ENCODE measurements around the gene PEX5. TPM values are rescaled to one million over a fixed set of nuclear protein-coding genes. Genes with fewer than 3 reads are reported as not detected.
"Not testable (repeated sequence)": the region's sequence is repeated elsewhere in the genome, so short reads cannot be mapped to it uniquely, and the experiment has no call there.

Gene PEX5
- total RNA-seq, 2 experiments from 2014 or later: 19.1 to 21.0 TPM

DNA sequence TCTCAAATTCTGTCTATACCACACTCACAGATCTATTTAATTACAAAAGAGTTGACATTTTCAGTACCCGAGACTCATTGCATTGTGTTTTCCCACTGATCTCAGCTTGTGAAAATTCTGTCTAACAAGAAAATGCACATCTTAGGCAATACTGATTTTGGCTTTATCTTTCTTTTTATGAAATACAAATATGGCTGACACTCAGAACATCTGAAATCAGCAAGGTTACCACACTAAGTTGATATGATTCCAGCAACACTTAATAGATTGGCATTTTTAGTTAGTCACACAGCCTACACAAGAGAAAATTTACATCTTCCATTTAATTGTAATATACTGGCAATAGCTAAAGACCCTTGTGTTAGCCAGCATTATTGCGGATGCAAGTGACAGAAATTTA lies 40.3 kb downstream of the PEX5 start:
- H3K27me3 Mint-ChIP-seq (ENCODE audit: low read depth): peaks cover 30% of the 10 kb centered on the region
- POLR2A ChIA-PET: no interaction called here
- H3K4me3 Mint-ChIP-seq: no peak overlapping the region
- no peak overlapping the region for H3K27ac Mint-ChIP-seq
- no peaks in the 10 kb centered on the region for H3K36me3 Mint-ChIP-seq (ENCODE audit: low read depth)
- H3K9me3 Mint-ChIP-seq (ENCODE audit: insufficient read depth): no peaks in the 10 kb centered on the region
- DNase-seq: no peak
- CTCF ChIA-PET: no interaction called here
- H3K4me1 Mint-ChIP-seq (ENCODE audit: low read depth): no peaks in the 10 kb centered on the region
- no peak for ATAC-seq

DNA sequence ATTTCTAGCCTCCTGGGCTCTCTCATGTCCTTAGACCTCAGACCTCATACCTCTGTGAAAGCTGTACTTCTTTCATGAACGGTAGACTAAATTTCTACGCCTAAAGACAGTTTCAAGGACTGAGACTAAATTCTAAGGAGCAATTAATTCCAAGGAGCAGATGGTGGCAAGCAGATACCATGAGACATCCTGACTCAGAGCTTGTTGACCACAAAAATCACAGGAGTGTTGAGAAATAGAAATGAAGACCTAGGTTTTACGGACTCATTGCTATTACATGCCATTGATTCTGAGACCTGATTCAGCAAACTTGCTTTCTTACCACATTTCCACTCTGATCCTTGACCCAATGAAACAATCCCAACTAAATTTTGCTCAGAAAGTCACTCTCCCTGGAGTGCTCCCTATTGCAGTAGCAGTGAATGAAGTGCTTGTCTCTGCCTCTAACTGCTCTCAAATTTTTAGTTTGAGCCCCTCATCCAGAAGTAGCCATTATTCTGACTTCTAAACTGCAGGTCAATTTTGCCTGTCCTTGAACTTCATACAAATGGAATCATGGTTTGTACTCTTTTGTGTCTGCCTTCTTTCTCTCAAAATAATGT lies 52.0 kb downstream of the PEX5 start:
- no peak for DNase-seq
- ChIA-PET POLR2A (no interaction called here), CTCF (no interaction called here)
- no peak for ATAC-seq
- H3K4me3 Mint-ChIP-seq: no peak overlapping the region
- peaks cover 5% of the 10 kb centered on the region for H3K4me1 Mint-ChIP-seq (ENCODE audit: low read depth)
- H3K27ac Mint-ChIP-seq: no peak overlapping the region
- no peaks in the 10 kb centered on the region for H3K36me3 Mint-ChIP-seq (ENCODE audit: low read depth)
- peaks cover 7% of the 10 kb centered on the region for H3K9me3 Mint-ChIP-seq (ENCODE audit: insufficient read depth)
- peaks cover 20% of the 10 kb centered on the region for H3K27me3 Mint-ChIP-seq (ENCODE audit: low read depth)

GRCh38 chr12:7242176-7243101 lies 53.0 kb downstream of the PEX5 start:
- no peaks in the 10 kb centered on the region for H3K36me3 Mint-ChIP-seq (ENCODE audit: low read depth)
- no peak for ATAC-seq
- DNase-seq: no peak
- H3K27me3 Mint-ChIP-seq (ENCODE audit: low read depth): peaks cover 16% of the 10 kb centered on the region
- peaks cover 5% of the 10 kb centered on the region for H3K4me1 Mint-ChIP-seq (ENCODE audit: low read depth)
- H3K27ac Mint-ChIP-seq: no peak overlapping the region
- H3K4me3 Mint-ChIP-seq: no peak overlapping the region
- H3K9me3 Mint-ChIP-seq (ENCODE audit: insufficient read depth): peaks cover 7% of the 10 kb centered on the region
- ChIA-PET CTCF (no interaction called here), POLR2A (no interaction called here)

DNA sequence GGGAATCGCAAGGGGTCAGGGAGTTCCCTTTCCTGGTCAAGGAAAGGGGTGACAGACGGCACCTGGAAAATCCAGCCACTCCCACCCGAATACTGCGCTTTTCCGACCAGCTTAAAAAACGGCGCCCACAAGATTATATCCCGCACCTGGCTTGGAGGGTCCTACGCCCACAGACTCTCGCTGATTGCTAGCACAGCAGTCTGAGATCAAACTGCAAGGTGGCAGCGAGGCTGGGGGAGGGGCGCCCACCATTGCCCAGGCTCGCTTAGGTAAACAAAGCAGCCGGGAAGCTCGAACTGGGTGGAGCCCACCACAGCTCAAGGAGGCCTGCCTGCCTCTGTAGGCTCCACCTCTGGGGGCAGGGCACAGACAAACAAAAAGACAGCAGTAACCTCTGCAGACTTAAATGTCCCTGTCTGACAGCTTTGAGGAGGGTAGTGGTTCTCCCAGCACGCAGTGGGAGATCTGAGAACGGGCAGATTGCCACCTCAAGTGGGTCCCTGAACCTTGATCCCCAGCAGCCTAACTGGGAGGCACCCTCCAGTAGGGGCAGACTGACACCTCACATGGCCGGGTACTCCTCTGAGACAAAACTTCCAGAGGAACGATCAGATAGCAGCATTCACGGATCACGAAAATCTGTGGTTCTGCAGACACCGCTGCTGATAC lies 62.0 kb downstream of the PEX5 start:
- H3K4me1 Mint-ChIP-seq (ENCODE audit: low read depth); H3K9me3 Mint-ChIP-seq (ENCODE audit: insufficient read depth); H3K27ac Mint-ChIP-seq; DNase-seq; POLR2A ChIA-PET; H3K4me3 Mint-ChIP-seq; CTCF ChIA-PET; ATAC-seq; H3K27me3 Mint-ChIP-seq (ENCODE audit: low read depth); H3K36me3 Mint-ChIP-seq (ENCODE audit: low read depth): not testable (repeated sequence)

DNA sequence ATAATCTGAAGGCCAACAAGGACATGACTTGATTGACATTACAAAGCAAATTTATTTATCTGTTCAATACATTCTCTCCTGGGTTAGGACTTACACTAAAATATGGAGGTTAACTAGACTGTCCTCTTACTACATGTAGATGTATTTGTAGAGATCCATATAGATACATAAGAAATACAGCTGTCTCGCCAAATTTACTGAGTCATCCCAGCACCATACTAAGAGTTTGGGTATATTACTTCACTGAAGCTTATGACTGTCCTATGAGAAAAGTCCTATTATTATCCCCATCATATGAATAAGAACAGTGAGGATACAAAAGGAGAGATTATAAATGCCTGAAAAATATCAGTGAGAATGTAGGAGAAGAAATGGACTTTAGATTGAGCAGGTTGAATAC lies 69.6 kb downstream of the PEX5 start:
- H3K36me3 Mint-ChIP-seq (ENCODE audit: low read depth): no peaks in the 10 kb centered on the region
- CTCF ChIA-PET: interaction anchor here (1.2 kb wide), 1 partner anchor 13 kb away, joined by 3 read pairs; no protein-coding TSS in a partner anchor
- H3K4me1 Mint-ChIP-seq (ENCODE audit: low read depth): no peaks in the 10 kb centered on the region
- ATAC-seq (no peak), DNase-seq (no peak)
- H3K4me3 Mint-ChIP-seq: no peak overlapping the region
- no peaks in the 10 kb centered on the region for H3K9me3 Mint-ChIP-seq (ENCODE audit: insufficient read depth)
- H3K27ac Mint-ChIP-seq: no peak overlapping the region
- H3K27me3 Mint-ChIP-seq (ENCODE audit: low read depth): peaks cover 12% of the 10 kb centered on the region
- POLR2A ChIA-PET: no interaction called here

Other genes starting within 250 kb of the PEX5 start
- gene RNU7-1, start 245.9 kb upstream of the PEX5 start, total RNA-seq: not detected
- gene C12orf57, start 245.7 kb upstream of the PEX5 start, total RNA-seq: 100 to 1,000 TPM; 184 to 185 TPM
- 100 to 1,000 TPM; 354 to 397 TPM for gene PTPN6, start 238.3 kb upstream of the PEX5 start, total RNA-seq
- 100 to 1,000 TPM; 226 to 236 TPM for gene PHB2, start 219.0 kb upstream of the PEX5 start, total RNA-seq
- 10 to 100 TPM; 54.9 to 58.7 TPM for gene EMG1, start 218.8 kb upstream of the PEX5 start, total RNA-seq
- gene LPCAT3, start 171.2 kb upstream of the PEX5 start, total RNA-seq: 10 to 100 TPM; 37.3 to 40.3 TPM
- gene C1S, start 129.0 kb upstream of the PEX5 start, total RNA-seq: under 1 TPM; 0.50 to 0.90 TPM
- gene C1R, start 97.2 kb upstream of the PEX5 start, total RNA-seq: 1 to 10 TPM; 3.6 to 3.7 TPM
- gene C1RL, start 80.5 kb upstream of the PEX5 start, total RNA-seq: 10 to 100 TPM; 21.5 to 23.3 TPM
- under 1 TPM; 0.29 to 0.42 TPM for gene RBP5, start 60.8 kb upstream of the PEX5 start, total RNA-seq
- gene CLSTN3, start 59.3 kb upstream of the PEX5 start, total RNA-seq: 10 to 100 TPM; 76.8 to 83.9 TPM
- gene ACSM4, start 114.4 kb downstream of the PEX5 start, total RNA-seq: not detected

All from activated CD8-positive, alpha-beta T cell treated with anti-CD3 and anti-CD28 coated beads, Interleukin-2, amount 10 ng/mL, durations not matched to agents 7 days and 5 days (primary cell).